ENCODE data around the gene CLIC5. TPM values are rescaled to one million over a fixed set of nuclear protein-coding genes. Genes with fewer than 3 reads are reported as not detected.
"Not testable (repeated sequence)": the region's sequence is repeated elsewhere in the genome, so short reads cannot be mapped to it uniquely, and the experiment has no call there.

CLIC5 gene
- total RNA-seq, 1 experiment from 2014 or later: not detected

DNA sequence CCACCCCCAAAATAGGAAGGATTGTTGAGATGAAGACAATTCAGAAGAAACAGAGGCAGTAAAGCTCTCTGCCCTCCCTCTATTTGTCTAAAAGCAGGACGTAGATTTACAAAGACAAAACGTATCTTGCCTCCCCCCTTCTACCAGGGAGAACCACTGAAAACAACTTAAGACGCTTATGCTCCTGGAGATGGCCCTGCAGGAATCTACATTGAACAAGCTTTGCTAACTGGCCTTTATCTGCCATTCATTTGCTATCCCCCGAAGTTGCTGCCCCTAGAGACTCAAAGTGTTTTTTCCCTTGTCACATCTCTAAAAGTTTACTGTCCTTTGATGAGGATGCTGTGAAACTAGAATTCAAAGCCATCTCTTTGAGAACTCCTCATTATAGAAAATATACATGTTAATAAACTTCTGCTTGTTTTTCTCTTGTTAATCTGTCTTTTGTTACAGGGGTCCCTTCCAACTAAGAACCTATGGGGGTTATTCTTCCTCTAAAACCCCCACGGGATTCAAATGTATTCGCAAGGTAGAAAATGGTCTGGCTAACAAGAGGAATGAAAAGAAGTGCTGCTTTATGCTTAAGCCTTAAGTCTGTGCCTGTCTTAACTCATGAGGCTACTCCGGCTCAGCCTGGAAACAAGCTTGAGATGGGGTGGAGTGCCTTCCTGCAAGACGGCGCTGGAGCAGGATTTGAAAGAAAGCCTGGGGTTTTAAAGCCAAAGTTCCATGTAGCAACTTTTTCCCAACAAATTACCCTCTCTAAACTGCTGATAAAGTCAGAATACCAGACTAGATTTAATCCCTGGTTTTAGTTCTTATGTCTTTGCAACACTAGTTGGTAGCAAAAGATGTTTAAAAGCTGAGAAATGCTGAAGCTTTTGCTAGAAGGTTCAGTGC, 88.0 kb downstream of the CLIC5 start:
- no peak for DNase-seq (ENCODE audit: low spot score)

DNA sequence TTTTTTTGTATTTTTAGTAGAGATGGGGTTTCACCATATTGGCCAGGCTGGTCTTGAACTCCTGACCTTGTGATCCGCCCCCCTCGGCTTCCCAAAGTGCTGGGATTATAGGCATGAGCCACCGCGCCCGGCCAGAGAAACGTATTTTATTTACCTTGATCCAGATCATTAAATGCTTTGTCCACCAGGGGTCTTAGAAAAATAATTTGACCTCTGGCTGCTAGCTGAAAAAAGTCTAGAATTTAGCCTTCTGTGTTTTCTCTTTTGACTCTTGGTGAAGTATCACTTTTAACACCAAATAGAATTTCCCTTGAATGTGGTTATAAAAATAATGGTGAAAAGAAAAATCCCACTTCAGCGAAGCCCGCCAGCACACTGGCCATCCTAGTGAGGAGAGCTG, 89.2 kb downstream of the CLIC5 start:
- DNase-seq (ENCODE audit: low spot score): not testable (repeated sequence)

DNA sequence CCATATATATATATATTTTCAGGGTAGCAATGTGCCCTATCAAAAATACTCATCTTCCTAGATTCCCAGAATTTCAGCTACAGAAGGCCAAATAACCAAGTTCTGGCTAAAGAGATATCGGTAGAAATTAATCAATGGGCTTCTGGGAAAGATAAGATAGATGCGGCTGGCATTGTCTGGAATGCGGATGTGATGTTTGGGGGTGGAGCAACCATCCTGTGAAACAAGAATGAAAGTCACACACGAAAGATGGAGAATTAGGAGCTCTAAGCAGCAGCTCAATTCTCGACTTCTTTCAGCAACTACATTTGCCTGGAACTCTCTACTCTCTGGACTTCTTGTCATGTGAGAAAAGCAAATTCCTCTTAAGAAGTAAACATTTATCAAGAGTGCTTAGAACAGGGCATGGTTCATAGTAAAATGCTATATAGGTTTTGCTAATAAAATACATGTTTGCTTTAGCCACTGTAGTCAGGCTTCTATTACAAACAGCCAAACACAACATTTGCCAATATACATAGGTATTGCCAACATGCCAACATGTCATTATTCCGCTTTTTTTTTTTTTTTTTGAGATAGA, 90.8 kb downstream of the CLIC5 start:
- DNase-seq (ENCODE audit: low spot score): no peak

DNA sequence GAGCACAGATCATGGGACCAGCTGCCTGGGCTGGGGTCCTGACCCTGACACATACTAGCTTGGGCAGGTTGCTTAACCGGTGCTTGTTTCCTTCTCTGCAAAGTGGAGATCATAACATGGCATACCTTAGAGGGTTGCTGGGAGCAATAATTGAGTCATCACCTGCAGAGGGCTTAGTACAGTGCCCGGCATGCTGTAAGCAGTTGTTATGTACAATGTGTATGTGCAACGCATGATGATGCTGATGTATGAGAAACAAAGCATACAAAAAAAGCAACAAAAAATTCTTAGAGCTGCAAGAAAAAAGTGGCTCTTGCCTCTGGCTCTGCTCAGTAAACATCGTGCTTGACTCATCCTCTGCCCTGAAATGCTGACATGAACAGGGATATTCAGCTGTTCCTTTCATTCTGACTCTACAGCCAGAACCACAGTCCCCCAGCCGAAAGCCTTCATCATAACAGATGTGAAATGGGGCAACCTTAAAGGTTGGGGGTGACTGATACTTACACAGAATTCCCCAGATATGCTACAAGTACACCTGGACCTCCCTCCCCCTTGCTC, 91.7 kb downstream of the CLIC5 start:
- peak; percentile 62 for DNase-seq (ENCODE audit: low spot score)

DNA sequence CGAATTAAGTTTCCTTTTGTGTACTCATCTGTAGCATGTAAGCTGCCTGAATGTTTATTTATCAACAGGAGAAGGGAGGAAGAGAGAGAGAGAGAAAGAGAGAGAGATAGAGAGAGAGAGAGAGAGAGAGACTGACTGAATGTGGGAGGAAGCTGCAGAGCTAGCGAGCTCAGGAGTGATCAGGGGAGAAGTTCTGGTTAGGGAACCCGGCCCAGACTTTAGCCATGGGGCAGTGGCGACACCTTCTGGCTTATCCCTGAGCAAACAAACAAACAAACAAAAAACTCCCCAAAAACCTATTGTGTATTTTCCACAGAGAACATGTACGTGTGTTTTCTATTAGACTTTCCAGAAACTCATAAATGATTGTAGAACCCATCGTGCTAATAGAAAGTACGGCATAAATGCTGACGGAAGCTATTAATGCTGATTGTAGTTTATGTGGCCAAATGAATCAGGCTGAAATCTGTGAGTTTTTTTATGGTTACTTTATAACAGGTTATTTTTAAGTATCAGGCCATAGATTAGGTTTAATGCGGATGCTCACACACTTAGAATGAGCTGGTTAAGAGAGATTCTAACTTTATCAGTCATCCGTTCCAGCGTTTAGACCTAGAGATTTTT, 92.8 kb downstream of the CLIC5 start:
- peak; percentile 89 for DNase-seq (ENCODE audit: low spot score)

DNA sequence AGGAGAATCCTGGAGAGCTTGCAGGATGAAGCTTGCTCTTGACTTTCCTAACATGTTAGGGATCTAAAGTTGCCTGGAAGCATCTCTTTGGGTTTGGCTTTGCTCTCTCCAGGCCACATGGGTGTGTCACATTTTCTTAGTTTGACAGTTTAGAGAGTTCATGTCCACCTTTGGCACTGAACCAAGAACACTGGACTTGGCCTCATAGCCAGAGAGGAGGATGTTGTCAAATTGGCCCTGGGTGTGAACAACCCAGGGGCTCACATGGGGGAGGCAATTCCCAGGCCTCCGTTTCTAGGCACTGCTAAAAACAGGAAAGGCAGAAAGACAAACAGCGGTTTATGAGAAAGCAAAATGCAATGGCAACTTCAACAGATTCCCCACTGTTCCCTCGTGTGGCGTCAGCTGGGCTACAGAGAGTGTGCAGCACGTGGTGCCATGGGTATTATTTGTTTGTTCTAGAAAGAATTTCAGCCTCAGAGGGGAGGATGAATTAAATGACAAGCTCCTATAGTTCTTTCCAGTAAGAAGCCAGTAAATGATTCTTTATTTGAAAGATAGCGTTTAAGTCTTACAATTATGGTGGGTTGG, 93.9 kb downstream of the CLIC5 start:
- no peak for DNase-seq (ENCODE audit: low spot score)

DNA sequence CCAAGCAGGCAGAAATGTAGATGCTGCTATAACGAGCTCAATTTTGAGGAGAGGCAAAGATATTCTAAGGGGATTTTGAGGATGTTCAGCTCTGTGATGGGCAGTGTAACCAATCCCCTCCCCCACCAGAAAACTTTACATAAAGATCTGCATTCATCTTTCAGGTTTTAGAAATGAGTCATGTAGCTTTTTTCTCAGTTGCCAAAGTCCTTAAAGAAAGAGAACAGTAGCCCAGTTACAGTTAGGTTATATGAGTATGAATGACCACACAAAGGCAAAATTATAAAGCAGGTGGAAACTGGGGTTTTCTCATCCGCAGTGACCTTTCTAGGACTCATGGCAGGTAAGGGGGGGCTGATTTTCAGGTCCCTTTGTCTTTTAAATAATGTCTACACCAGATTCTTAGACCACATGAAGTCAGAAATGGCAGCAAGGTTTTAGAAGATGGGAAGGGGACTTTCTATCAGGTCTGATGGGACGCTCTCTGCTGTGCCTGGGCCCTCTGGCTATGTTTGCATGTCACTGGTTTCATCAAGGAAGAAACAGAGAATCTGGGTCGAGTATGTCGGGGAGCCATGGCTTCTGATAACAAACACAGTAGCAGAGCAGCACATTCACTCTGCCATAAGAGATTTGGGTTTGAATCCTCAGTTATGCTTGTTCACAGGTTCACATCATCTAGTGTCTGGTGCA, 94.7 kb downstream of the CLIC5 start:
- no peak for DNase-seq (ENCODE audit: low spot score)

DNA sequence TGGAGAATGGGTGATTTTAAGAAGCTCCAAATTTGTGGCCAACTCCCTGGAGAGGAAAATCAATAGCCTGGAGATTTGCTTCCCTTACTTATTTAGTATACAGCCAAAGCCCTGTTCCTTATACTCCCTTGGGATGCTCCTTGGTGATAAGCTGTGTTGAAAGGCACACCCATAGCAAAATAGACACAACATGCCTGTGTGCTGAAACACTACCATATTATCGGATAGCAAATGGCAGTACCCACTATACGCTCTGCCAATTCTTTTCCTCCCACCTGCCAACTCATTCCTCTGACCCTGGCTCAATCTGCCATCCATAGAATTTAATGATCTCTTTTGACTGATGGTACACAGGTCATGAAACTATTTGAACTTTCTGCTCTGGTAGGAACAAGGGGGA, 98.2 kb downstream of the CLIC5 start:
- no peak for DNase-seq (ENCODE audit: low spot score)

DNA sequence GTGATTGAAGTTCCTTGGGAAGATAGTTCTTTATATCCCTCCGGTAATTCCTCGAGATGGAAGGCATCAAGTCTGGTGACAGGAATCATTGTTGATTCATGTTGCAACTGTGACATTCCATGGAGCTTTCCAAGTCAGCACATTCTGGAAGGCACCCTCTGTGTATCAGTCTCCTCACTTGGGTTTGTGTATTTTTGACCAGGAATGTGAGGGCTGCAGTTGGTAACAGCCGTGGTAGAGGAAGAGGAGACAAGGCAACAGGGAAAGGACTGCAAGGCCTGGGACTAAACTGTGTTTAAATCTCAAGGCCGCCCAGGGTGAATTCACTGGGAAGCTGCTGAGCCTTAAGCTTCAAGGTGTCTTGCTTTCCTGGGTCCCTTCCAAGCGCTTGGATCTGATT, 99.0 kb downstream of the CLIC5 start:
- no peak for DNase-seq (ENCODE audit: low spot score)

DNA sequence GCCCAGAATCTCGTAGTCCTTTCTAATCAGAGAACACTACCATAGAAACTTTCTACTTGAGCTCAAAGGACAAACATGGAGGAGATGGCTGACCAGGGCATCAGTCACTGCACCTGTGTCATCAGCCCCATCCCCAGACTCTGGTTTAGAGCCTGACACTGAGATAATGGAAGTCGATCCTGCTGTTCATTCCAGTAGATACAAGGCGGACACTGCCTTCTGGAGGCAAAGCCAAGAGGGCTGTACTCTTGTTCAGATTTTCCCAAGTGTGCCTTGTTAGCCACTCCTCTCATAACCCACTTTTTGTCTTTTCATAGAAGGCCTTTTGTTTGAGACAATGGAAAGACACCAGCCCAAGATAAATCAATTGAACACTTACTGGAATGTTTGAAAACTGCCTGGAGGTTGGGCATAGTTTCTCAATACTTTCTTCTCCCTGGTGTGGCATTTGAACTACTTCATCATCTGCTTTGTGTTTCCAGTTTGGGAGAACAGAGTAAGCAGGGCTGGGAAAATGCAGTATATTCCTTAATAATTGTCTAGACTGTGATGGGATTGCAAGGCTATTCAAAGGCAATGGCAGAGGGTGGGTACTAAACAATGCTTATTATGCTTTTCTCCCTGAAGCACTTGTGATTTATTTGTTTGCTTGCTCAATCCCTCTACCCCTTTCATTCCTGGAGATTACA, 99.7 kb downstream of the CLIC5 start:
- no peak for DNase-seq (ENCODE audit: low spot score)

DNA sequence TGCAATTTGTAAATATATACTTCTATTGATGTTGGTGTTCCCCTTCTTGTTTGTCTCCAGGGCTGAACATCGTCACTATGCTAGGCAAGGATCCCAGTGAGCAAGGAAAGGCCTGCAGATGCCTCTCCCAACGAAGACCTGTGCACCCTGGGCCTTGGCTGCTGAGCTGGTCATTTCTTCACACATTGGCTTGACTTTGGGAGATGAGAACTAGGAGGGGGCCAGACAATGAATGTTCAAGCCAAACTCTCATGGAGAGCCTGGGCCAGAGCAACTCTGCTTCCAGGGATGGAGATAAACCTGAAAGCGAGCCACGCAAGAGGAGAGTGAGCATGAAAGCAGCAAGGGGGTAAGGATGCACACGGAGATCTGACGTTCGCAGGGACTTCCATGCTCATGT, 104.0 kb downstream of the CLIC5 start:
- DNase-seq (ENCODE audit: low spot score): no peak

DNA sequence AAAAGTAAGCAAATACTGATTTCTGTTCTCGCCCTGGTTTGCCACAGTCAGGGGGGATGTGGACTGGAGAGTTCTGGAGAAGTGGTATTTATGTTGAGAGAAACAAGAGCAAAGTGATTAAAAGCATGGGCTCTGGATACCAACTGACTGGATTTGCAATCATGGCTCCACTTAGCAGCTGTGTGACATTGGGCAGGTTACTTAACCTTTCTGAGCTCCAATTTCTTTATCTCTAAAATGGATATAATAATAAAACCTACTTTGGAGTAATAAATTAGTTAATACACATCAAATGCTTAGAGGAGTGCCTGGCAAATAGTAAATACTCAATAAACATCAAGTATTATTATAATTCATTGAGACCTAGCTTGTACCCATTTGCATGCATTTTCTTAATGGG, 111.7 kb downstream of the CLIC5 start:
- no peak for DNase-seq (ENCODE audit: low spot score)

DNA sequence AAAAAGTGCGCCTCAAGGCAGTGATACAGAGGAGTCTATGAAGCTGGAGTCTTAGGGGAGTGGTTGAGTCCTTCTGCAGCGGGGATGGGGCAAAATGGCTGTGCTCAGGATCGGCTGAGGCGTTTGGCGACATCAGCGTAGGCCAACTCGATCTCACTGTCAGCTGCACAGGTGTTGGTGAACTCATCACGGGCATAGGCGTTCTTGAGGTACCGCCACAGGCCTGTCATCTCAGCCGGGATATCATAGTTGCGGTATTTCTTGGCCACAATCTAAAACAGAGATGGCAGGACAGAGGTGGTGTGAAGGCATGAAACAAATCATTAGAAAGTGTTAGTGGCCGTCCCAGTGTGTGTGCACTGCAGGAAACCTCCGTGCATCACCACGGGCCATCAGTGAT, 112.7 kb downstream of the CLIC5 start:
- DNase-seq (ENCODE audit: low spot score): no peak

DNA sequence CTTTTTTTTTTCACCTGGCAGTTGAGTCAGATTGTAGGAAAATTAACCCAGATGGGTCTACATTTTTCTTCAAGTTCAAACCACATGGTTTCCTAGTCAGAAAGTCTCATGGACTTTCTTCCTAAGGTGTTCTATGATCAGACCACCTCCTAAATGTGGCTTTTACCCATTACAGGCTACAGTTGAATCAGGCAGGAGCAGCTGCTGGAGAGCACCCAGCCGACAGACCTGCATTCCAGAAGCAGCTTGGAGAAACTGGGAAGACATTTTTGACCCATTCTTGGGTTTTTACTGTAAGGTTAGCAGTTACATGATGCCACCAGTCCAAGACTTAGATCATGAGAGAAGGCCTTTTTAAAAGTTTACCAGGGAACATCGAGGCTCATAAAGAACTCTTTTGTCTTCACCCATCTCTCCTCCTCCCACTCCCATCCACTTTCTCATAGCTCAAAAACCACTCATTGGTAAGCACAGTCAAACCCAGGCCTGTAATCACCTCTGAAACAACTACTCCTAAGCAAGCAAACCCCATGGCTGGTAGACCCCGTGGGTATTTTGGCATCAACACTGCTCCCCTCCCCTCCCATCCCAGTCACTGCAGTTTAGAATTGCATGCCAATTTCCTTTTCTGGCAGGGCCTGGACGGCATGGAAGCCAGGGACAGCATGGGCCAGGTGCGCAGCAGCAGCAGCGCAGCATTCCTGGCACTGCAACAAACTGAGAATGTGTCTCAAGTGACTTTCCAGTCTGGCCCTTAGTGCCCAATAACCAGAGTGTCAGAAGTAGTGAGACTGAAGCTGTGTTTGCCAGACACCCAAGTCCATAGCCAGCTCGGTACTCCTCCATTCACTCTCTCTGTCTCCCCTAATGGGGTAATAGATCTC, 113.7 kb downstream of the CLIC5 start:
- no peak for DNase-seq (ENCODE audit: low spot score)

DNA sequence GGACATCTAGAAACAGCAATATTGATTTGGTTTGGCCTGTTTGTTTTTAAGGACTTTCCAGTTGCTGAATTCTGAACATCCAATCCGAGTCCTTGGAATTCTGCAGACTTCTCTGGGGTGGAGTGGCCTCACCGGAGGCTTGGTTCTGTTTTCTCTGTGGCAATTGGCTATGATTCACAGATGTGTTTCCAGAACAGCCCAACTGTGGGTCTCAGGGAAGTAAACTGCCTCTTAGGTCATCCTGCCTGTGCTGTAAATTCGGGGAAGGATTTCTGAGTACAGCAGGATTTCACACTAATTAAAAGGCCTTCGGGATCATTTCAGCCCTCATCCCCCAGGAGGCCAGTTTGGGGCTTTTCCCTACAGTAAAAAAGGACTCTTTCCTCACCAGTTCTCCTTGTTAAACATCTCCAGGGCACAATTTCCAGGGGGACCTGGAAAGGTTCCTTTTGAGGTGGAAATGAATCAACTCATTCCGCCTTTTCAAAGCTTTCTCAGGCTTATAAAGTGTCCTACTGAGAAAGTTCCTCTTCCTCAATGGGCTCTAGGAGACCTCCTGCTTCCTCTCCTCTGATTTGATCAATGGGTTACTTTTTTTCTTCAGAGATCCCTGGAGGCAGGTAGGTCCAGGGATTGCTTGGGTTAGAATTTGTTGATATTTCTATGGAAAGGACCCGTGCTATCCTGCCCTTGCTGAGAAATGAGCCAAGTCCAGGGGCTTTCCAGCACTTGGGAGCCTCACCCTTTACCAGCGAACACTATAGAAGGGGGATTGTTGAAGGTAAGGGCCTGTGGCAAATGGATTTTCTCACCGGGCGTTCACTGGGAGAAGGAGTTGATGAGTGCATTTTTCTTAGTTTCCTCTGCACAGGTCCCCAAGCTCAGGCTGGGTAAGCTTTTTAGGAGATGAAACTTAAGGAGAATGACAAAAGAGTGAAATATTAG, 114.6 kb downstream of the CLIC5 start:
- DNase-seq (ENCODE audit: low spot score): peak; percentile 80

DNA sequence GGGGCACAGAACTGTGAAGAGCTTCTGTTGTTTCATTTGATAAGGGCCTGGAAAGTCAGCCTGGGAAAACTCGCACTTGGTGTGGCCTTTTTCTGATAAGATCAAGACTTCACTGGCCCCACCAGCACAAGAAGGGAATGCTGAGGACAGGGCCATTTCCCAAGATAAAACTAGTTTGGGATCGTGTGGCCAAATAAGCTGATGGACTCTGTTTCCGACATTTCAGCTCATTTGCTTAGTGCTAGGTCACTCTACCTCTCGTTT, 116.0 kb downstream of the CLIC5 start:
- DNase-seq (ENCODE audit: low spot score): no peak

DNA sequence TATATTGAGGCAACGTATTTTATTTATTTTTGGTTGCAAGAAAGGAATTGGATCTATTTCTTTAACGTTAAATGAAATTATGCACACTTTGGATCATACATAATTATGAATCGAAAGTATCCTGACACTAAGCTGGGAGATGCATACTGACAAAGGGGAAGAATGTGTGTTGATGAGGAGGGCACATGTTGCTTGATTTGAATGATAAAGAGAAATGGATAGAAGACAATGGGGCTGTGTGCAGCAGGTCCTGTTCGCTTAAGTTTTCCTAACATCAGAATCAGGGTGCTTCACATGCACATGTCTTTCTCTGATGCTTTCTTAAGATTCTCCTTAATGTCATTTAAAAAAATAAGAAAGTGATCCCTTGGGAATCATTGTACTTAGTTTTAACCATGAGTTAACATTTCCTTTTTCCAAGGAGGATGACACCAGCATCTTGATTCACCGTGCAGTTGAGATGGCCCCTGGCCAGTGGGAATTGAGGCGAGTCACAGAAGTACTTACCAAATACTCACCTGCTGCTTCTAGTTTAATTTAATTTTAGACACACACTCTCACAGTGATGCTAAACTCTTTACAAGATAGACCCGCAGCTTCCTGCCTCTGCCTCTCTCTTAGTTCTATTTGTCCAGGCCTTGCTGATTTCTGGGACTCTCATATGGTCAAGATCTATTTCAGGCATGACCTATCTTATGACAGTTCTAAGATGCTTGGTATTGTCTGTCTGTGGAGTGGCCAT, 116.5 kb downstream of the CLIC5 start:
- DNase-seq (ENCODE audit: low spot score): no peak

DNA sequence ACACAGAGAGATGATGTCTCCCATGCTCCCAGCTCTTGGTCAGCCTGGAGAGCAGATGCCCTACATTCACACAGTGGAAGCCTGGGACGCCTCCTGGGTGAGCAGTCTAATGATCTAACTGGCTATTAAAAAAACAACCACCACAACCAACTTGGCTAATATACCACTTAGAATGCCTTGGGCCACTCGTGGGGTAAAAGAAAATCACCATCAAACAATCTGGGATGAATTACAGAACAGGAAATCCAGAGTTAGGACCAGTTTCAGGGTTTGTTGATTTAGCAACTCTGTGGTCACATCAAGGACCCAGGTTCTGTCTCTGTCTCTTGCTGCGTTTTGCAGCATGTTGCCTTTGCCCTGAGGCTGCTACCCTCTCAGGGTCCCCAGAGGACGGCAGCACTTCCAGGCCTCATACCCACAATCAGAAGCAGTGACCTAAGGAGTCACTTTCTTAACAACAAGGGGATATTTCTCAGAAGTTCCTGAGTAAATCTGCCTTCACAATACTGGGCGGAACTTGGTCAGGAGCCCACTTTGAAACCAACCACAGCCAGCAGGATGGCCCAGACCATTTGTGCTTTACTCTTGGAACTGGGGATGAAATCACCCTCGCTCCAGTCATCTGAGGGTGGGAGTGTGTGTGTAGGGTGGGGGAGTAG, 118.7 kb downstream of the CLIC5 start:
- peak; percentile 98 for DNase-seq (ENCODE audit: low spot score)
